Aorta (tissue), 5 donors: Measurements from ENCODE around the gene ARHGAP33. TPM values are rescaled to one million over a fixed set of nuclear protein-coding genes. Genes with fewer than 3 reads are reported as not detected.
"Not testable (repeated sequence)": the region's sequence is repeated elsewhere in the genome, so short reads cannot be mapped to it uniquely, and the experiment has no call there.

Experiments
- ATAC-seq: fragments of 200-7000 bp; cut with Tn5 transposase; one replicate; pipeline ENCODE4 v1.9.1; 2022; ENCODE audit warnings: moderate library complexity; ENCODE audit not compliant: low FRiP score
- DNase-seq, 2 donors: peaks; one replicate each; pipeline ENCODE4 v3.0.0-alpha.2; 2020
- H3K27ac ChIP-seq, 2 donors: one replicate each; pipeline ENCODE4 v1.5.1; 2013; ENCODE audit warnings: low read length in 2 of 2, mild to moderate bottlenecking in 2 of 2, moderate library complexity in 2 of 2, control low read depth in 1 of 2, inconsistent platforms in 1 of 2, low read depth in 1 of 2
- H3K27me3 ChIP-seq, 2 donors: one replicate each; pipeline ENCODE4 v1.6.1; 2013; ENCODE audit warnings: control low read depth in 1 of 2, low read length in 1 of 2, mild to moderate bottlenecking in 1 of 2, moderate library complexity in 1 of 2; ENCODE audit not compliant: insufficient read depth in 2 of 2, control insufficient read depth in 1 of 2
- H3K36me3 ChIP-seq, 2 donors: one replicate each; pipeline ENCODE4 v1.6.1; 2013; ENCODE audit warnings: control low read depth in 1 of 2, low read length in 1 of 2, mild to moderate bottlenecking in 1 of 2; ENCODE audit not compliant: insufficient read depth in 2 of 2, control insufficient read depth in 1 of 2
- H3K4me1 ChIP-seq, 2 donors: one replicate each; pipeline ENCODE4 v1.6.1; 2013; ENCODE audit warnings: low read length in 2 of 2, control low read depth in 1 of 2, mild to moderate bottlenecking in 1 of 2, moderate library complexity in 1 of 2; ENCODE audit not compliant: insufficient read depth in 2 of 2, control insufficient read depth in 1 of 2
- H3K4me3 ChIP-seq, 2 donors: one replicate each; pipeline ENCODE4 v1.5.1; 2013; ENCODE audit warnings: low read length in 2 of 2, control low read depth in 1 of 2, mild to moderate bottlenecking in 1 of 2
- H3K9me3 ChIP-seq: one replicate; pipeline ENCODE4 v1.6.1; 2013; ENCODE audit warnings: mild to moderate bottlenecking, low read length; ENCODE audit not compliant: control insufficient read depth
- WGBS, 2 donors: extraction: QIAGEN DNeasy Blood & Tissue Kit; methylation state at CpG; one replicate each; pipeline ENCODE4 v1.1.7; 2013; 5-methylcytosine and 5-hydroxymethylcytosine counted together
- intact Hi-C, 2 donors: fragments of 100-400 bp; cut with DNase I; formaldehyde crosslinking; loops; one replicate each; pipeline versions ENCODE4 v1.14.2 to v1.15.0; 2022
- polyA plus RNA-seq, 2 donors: library from polyadenylated mRNA; stranded (reverse); fragments of 200-250 nt; gene quantifications; one replicate each; pipeline ENCODE4 v1.2.3, GENCODE V29; 2013
- total RNA-seq, 2 donors: library from RNA; stranded (reverse); fragmentation: NEBNext Ultra II Directional; extraction: Animal tissue kit (Norgen Biotek cat#: 25700); gene quantifications; one replicate each; pipeline ENCODE4 v1.2.1, GENCODE V29; 2021
- donor health status: healthy with polysubstance abuse.
- donor health status: Bipolar disorder and iron deficiency.
- donor health status: DM: no; HTN: no; CAD: no.
- donor health status: DM: no; HTN: no; CAD: no.
- donor health status: DM: yes; HTN: yes; CAD: no.

The ARHGAP33 gene
- total and polyA plus RNA-seq, 4 donors, result 1.9 to 27.8 (median 17.2) TPM

- 0% methylated on average over 51 to 53 of the region's 53 CpGs for WGBS, 2 donors
- Histone ChIP-seq H3K36me3 (no peaks in the 10 kb centered on the region), H3K4me1 (no peaks in the 10 kb centered on the region), H3K27ac (peak within 1 kb of the TSS; percentile 86 to 97), H3K4me3 (peak within 1 kb of the TSS; percentile 64 to 91), H3K27me3 (no peaks in the 10 kb centered on the region), H3K9me3 (no peaks in the 10 kb centered on the region)
- DNase-seq, result peak; percentile 99
- intact Hi-C loops, result no loop called here
- peak; percentile 92 for ATAC-seq
Measured at GRCh38 chr19:35757749-35758608, 17.4 kb upstream of the ARHGAP33 start, which contains the start of gene PROSER3. PROSER3 (plus strand) TSS chr19:35758176; CDS start chr19:35758216, 40 bp downstream.

- no peaks in the 10 kb centered on the region for H3K36me3 ChIP-seq
- no peaks in the 10 kb centered on the region for H3K4me1 ChIP-seq
- intact Hi-C loops, result no loop called here
- ATAC-seq (no peak), DNase-seq (peak in 1 of 2 donors; percentile 73)
- H3K27me3 ChIP-seq, result no peaks in the 10 kb centered on the region
- WGBS, 2 donors, result 85 to 93% methylated on average over 2 of the region's 2 CpGs
- no peak overlapping the region for H3K4me3 ChIP-seq
- no peaks in the 10 kb centered on the region for H3K9me3 ChIP-seq
- H3K27ac ChIP-seq, result no peak overlapping the region
Measured at GRCh38 chr19:35759697-35760096, 15.7 kb upstream of the ARHGAP33 start.

DNA sequence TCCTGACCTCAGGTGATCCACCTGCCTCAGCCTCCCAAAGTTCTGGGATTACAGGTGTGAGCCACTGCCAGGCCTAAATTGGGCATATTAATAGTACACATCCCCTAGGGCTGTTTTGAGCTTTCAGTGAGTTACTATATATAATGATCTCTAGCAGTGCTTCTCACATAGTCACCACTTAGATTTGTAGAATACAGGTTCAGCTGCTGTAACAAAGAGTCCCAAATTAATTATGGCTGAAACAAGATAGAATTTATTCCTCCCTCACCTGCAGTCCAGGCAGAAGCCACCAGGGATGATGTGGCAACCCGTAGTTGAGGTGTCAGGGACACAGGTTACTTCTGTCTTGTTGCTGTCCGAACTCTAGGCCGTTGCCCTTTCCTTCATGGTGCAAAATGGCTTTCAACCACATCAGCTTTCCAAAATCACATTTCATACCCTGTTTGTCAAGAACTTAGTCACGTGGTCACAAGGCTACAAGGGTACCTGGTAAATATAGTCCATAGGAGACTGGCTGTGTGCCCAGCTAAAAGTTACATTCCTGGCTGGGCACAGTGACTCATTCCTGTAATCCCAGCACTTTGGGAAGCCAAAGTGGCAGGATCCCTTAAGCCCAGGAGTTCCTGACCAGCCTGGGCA lies 14.5 kb upstream of the ARHGAP33 start:
- H3K27ac ChIP-seq, result no peak overlapping the region
- DNase-seq (no peak), ATAC-seq (no peak)
- no peaks in the 10 kb centered on the region for H3K27me3 ChIP-seq
- no peaks in the 10 kb centered on the region for H3K4me1 ChIP-seq
- no peak overlapping the region for H3K4me3 ChIP-seq
- no peaks in the 10 kb centered on the region for H3K9me3 ChIP-seq
- WGBS, 2 donors, result 74 to 79% methylated on average over 4 of the region's 4 CpGs
- no peaks in the 10 kb centered on the region for H3K36me3 ChIP-seq
- intact Hi-C loops, result no loop called here

DNA sequence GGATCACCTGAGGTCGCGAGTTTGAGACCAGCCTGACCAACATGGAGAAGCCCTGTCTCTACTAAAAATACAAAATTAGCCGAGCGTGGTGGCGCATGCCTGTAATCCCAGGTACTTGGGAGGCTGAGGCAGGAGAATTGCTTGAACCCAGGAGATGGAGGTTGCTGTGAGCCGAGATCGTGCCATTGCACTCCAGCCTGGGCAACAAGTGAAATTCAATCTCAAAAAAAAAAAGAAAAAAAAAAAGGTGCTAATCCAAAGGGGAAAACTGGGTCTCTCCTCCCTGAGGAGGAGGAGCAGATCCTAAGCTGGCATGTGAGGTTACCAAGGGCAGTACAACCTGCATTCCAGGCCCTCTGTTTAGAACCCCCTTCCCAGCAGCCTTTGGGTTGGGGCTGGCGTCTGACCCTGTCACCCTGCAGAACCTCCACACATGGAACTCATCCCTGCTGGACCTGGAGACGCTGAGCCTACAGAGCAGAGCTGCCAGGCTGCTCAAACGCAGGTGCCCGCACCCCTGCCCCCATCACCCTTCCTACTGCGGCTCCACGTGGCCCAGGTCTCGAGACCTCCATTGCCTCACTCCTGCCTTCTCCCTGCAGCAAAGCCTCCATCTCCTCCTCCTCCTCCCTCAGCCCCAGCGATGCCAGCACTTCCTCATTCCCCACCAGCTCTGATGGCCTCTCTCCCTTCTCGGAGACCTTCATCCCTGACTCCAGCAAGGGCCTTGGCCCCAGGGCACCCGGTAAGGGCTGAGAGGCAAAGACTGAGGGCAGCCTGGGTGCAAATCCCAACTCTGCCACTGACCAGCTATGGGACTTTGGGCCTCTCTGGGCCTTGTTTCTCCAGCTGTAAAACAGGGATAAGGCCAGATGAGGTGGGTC lies 10.7 kb upstream of the ARHGAP33 start:
- Histone ChIP-seq H3K4me3 (no peak overlapping the region), H3K4me1 (no peaks in the 10 kb centered on the region), H3K27me3 (no peaks in the 10 kb centered on the region), H3K36me3 (no peaks in the 10 kb centered on the region), H3K9me3 (no peaks in the 10 kb centered on the region), H3K27ac (no peak overlapping the region)
- WGBS, 2 donors, result 92 to 94% methylated on average over 17 of the region's 17 CpGs
- intact Hi-C loops, result no loop called here
- DNase-seq (no peak), ATAC-seq (no peak)

DNA sequence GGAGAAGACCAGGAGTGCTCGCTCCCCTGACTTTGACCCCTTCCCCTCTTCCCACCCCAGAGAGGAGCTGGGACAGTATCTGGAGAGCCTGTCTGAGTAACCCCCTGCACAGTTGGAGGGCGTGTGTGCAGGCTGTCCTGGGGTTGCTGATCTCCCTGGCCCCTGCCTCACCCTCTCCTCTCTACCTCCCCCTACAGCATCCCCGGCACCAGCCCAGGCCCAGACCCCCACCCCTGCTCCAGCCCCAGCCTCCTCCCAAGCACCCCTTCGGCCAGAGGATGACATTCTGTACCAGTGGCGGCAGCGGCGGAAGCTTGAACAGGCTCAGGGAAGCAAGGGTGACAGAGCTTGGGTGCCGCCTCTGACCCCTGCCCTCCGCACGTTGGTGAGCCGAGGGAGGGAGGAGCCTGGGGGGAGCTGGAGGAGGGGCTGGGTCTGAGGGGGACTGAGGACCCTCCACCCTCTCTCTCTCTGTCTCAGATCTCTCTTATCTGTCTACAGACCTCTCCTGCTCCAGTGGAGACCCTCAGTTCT lies 8.7 kb upstream of the ARHGAP33 start:
- no peaks in the 10 kb centered on the region for H3K27me3 ChIP-seq
- H3K4me1 ChIP-seq, result no peaks in the 10 kb centered on the region
- DNase-seq, result no peak
- no peaks in the 10 kb centered on the region for H3K36me3 ChIP-seq
- H3K27ac ChIP-seq, result no peak overlapping the region
- no peak overlapping the region for H3K4me3 ChIP-seq
- H3K9me3 ChIP-seq, result no peaks in the 10 kb centered on the region
- WGBS, 2 donors, result 82 to 86% methylated on average over 10 to 11 of the region's 11 CpGs
- intact Hi-C loops, result no loop called here
- ATAC-seq, result no peak

DNA sequence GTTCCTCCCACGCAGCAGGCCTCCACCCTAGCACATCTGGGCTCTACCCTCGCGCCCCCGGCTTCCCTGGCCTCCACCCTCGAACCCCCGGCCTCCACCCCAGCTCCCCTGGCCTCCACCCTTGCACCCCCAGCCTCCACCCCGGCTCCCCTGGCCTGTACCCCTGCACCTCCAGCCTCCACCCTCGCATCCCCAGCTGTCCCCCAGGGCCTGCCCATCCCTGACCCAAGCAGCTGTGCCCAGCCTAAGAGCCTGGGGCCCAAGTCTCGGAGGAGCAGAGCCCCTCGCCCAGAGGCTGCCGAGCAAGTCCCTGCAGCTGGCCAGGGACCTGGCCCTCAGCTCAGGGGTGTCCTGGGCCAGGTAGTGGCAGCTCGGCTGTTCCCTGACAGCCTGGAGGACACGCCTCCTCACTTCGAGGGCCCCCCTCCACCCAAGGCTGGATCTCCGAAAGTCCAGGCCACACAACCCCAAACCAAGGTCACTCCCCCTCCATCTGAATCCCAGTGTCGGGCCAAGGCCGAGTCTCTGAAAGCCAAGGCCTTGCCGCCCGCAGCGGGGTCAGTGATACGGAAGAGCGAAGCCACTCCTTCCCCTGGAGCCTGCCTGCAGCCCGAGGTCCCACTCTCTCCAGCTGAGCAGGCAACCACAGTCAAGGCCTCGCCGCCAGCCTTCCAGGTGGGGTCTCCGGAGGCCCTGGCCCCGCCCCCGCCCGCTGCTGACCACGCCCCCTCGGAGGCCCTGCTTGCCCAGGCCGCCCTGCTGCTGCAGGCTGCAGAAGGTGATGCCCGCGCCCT lies 7.9 kb upstream of the ARHGAP33 start:
- Histone ChIP-seq H3K9me3 (no peaks in the 10 kb centered on the region), H3K36me3 (no peaks in the 10 kb centered on the region), H3K27me3 (no peaks in the 10 kb centered on the region), H3K27ac (no peak overlapping the region), H3K4me1 (no peaks in the 10 kb centered on the region), H3K4me3 (no peak overlapping the region)
- ATAC-seq (peak; percentile 33), DNase-seq (peak in 1 of 2 donors; percentile 74)
- WGBS, 2 donors, result 67 to 69% methylated on average over 34 of the region's 34 CpGs
- intact Hi-C loops, result no loop called here

GRCh38 chr19:35768082-35768421 lies 7.3 kb upstream of the ARHGAP33 start:
- Histone ChIP-seq H3K4me3 (no peak overlapping the region), H3K36me3 (no peaks in the 10 kb centered on the region), H3K27me3 (no peaks in the 10 kb centered on the region), H3K4me1 (no peaks in the 10 kb centered on the region), H3K27ac (no peak overlapping the region), H3K9me3 (no peaks in the 10 kb centered on the region)
- DNase-seq, result peak in 1 of 2 donors; percentile 64
- 59 to 72% methylated on average over 13 to 15 of the region's 15 CpGs for WGBS, 2 donors
- no peak for ATAC-seq
- intact Hi-C loops, result no loop called here

- H3K27me3 ChIP-seq, H3K36me3 ChIP-seq, H3K4me3 ChIP-seq, H3K9me3 ChIP-seq, H3K4me1 ChIP-seq, DNase-seq, ATAC-seq, intact Hi-C loops, H3K27ac ChIP-seq: not testable (repeated sequence)
- WGBS, 2 donors, result 95 to 98% methylated on average over 5 of the region's 5 CpGs
Measured at GRCh38 chr19:35772362-35772761, 3.0 kb upstream of the ARHGAP33 start.
